Effector CD8-positive, alpha-beta T cell (primary cell): ENCODE data around the gene ZNF217.
A peak's percentile ranks its signal among the peaks of the same experiment; 100 is the strongest.
"Not testable (repeated sequence)": the region's sequence is repeated elsewhere in the genome, so short reads cannot be mapped to it uniquely, and the experiment has no call there.

Source experiments
- DNase-seq: peaks from one replicate; lab custom pipeline; 2025; lab: John Stamatoyannopoulos, UW

ZNF217 gene

DNA sequence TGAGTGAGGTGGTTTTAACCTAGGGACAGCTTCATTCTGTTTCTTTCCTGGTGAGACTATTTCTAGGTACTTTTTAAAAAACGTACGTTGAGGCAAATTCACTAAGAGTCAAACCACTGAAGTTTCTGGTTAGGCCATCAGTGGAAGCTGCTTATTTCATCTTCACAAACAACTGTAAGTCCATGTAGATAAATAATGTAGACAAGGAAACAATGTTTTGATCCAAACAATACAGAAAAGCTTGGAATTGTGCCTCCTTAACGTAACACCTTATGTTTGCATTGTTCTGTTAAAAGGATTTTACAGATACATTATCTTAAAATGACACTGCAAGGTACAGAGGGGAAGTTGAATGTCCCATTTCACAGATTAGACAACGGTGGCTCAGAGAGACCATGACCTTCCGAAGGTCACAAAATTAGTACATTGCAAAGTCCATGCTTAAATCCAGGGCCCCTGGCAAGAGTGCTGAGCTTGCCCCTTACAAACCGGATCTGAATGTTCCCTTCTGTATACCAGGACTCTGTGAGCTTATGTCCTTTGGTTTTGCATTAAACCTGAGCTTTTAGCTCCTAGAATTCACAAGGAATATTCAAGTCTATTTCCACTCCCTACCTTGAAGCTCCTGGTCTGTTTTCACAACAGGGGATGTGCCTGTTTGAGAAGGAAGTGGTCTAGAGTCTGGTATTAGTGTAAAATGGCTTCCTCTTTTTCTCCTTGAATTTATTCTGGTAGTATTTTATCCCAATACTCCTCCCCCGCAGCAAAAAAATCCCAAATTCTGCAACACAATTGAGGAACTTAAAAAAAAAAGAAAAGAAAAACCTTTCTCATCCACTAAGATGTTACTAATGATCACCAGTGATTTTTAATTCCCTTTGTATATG is 28.9 kb upstream of the ZNF217 start:
- DNase-seq, result no peak

DNA sequence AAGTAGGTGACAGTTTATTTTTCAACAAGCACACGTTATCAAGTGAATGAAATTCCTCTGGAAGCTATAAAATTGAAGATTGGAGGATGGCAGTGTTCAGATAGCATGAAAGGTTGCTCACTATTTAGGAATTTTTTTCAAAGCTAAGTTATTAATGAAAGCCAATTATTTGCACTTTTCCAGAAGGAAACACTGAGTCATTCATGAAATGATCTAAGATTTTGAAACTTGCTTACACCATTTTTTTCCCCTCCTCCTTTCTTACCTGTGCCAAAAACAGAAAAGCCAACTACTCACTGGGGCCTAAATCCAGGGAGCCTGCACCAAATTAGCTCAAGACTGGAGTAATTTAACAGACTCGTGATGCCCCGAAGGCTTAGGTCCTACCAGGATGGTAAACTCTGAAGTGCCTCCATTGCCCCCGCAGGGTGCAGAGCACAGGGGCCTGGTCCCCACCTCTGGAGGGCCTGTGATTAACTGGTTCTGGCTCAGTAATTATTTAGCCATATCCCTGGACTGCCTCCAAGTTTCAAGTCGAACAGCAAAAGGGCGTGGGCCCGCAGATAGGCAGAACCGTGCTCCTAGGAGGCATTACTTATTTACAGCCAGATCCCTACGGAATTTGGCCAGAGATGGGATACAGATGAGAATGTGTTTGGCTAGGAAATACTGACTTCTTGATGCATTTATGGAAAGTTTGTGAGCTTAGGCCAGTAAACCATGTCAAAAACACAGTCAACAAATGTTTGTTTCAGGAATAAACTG is 28.0 kb upstream of the ZNF217 start:
- no peak for DNase-seq

DNA sequence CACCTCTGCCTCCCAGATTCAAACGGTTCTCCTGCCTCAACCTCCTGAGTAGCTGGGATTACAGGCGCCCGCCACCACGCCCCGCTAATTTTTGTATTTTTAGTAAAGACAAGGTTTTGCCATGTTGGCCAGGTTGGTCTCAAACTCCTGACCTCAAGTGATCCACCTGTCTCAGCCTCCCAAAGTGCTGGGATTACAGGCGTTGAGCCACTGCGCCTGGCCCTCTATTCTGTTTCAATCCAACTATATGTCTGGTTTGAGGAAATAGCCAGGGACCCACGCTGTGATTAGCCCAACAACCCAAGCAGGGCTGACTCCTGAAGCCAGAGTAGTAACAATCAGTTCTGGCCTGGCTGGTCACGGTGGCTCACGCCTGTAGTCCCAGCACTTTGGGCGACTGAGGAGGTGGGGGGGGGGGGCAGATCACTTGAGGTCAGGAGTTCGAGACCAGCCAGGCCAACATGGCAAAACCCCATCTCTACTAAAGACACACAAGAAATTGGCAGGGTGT is 24.9 kb upstream of the ZNF217 start:
- DNase-seq, result not testable (repeated sequence)

DNA sequence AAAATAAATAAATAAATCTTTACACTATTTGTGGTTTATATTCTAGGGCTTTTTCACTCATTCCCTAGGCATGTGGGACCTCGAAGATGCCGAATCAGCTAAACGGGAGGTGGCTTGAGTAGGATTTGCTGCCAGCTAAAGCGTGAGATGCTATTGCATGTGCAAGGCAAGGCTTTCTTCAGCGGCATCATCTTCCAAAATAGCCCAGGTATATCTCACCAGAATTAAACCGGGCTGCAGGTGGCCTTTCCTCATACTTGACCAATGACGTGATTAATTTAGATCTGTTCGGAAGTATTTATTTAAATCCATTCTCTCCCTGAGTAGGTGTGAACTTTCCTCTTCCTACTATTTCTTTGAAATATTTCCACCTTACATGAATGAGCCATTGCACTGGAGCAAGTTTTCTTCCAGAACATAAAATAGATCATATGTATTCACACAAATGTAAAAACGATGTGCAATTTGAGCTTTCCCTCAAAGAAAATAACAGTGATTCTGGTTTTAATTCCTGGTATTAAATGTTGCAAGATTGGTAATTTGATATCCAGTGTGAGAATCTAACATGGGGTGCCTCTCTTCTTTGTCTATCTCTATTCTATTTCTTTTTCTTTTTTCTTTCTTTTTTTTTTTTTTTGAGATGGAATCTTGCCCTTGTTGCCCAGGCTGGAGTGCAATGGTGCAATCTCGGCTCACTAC is 24.3 kb upstream of the ZNF217 start:
- DNase-seq, result no peak

DNA sequence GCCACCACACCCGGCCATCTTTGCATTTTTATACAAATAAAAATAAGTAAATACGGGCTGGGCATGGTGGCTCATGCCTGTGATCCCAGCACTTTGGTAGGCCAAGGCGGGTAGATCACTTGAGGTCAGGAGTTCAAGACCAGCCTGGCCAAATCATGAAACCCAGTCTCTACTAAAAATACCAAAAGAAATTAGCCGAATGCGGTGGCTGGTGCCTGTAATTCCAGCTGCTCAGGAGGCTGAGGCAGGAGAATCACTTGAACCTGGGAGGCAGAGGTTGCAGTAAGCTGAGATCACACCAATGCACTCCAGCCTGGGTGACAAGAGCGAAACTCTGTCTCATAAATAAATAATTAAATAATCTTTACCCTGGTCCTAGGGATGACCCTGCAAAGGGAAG is 22.9 kb upstream of the ZNF217 start:
- not testable (repeated sequence) for DNase-seq

DNA sequence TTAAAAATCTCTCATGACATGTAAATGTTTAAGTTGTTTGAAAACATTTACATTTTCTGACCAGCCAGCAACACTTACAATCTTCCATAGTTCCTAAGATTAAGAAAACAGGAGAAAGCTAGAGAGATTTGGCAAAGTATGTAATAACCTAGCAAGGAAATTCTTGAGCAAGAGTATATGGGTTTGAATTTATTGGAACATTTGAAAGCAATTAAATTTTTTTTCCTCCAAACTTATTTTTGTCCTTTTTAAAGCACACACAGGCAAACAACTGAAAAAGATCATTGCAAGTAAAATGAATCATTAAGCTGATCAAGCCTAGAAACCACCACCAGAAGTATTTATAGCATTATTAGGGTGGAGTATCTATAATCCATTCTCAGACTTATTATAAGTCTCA is 20.1 kb upstream of the ZNF217 start:
- no peak for DNase-seq

DNA sequence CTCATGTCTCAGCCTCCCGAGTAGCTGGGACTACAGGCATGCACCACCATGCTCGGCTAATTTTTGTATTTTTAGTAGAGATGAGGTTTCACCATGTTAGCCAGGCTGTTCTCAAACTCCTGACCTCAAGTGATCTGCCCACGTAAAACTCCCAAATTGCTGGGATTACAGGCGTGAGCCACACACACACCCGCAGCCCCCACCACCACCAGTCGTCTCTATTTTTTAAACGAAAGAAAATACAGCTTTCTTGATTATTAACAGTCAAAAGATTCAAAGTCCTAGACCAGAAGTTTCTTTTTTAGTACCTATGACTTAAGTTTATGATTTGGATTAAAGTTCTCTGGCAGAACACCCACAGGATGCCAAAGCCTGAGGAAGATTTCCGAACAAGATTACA is 18.6 kb upstream of the ZNF217 start:
- not testable (repeated sequence) for DNase-seq

GRCh38 chr20:53611449-53611894 is 17.8 kb upstream of the ZNF217 start:
- no peak for DNase-seq

DNA sequence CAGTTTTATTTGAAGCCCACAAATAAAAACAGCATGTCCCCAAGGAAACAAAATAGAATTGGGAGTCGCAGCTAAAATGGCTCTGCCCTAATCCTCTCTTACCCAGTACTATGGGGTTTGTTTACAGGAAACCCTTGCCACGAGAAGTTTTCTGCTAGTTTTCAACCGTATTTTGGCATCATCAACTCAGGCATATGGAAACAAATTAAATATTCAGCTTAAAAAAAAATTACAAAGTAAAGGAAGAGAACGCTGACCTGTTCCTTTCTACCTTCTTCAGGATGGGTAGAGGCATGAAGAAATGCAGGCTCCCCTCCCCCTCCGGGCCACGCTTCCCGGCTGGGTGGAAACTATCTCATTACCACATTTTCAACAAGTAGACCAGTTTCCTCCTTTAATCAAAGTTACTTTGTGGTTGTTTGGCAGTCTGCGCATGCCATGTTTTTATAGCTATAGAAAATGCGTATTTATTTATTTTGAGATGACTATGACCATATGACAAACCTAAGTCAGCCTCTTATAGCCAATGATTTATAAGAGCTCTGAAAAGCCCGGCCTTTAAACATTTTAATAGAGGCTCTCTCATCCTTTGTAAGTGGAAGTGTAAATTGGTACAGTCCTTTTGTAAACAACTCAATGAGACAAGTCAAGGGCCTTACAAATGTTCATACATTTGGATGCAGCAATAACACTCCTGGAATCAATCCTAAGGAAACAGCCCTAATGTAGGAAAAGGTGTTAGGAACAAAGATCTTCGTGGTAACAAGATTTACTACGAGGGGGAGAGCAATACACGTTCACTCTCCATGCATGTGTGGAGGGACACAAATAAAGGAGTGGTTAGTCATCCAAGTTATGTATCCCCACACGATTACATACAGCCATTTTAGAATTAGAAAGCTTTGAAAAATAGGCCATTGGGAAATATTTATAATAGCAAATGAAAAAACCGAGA is 16.1 kb upstream of the ZNF217 start:
- peak; percentile 28 for DNase-seq

DNA sequence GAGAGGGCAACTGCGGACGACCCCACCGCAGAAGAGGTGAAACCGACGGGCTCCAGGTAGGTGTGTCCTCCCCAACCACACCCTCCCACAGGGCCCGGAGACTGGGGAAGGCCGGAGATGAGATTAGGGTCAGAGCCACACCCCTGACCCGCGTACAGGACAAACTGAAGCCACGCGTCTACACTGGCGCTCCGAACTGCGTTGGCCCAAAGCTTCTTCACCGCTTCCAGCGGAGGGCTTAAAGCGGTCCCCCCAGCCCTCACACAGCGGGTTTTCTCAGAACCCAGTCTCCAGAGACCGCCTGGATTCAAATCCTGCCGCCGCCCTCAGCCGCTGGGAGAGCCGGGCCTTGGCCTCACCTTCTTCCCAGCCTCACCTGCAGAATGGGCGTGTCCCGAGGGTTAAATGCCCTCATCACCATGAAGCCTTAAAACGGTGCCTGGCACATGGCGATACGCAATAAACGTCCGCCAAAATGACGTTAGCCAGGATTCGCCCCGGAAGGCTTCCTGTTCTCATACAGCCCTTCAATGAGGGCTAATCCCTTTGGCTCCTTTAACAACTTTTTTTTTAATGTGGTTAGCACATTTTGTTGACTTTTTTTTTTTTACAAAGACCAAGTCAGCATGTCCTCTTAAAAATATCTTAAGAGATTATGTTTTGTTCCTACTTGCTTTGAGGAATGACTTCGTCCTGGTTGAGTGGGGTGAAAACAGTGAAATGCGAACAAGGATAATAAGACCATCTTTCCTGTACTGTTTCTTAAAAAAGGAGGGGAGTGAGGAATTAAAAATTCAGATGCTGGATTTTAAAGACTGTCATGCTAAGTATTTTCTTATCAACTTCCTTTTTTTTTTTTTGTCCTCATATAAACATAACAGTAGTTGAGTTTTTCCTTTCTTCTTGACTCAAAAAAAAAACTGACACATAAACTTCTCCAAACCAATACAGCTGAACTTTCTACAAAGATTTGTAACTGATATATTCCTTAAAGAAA is 15.1 kb upstream of the ZNF217 start:
- no peak for DNase-seq

DNA sequence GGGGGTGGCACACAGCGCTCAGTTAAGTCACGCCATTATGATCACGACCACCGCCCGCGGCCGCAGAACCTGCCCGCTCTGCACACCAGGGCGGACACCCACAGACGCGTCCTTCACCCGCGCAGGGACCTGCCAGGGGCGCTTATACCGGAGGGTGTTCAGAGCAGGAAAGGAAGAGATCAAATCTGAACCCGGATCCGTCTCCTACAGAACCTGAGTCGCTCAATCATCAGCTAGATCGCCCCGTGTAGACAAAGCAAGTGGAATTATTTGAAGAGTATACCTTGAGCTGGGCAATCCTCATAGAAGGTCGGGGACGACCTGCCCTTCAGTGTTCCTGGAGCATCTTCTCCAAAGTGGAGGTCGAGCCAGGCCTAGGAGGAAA is 14.4 kb upstream of the ZNF217 start:
- no peak for DNase-seq

GRCh38 chr20:53606364-53606985 is 12.8 kb upstream of the ZNF217 start:
- DNase-seq, result no peak

- DNase-seq, result not testable (repeated sequence)
Observed at GRCh38 chr20:53605401-53605800, 11.8 kb upstream of the ZNF217 start.

- not testable (repeated sequence) for DNase-seq
Observed at GRCh38 chr20:53604846-53605245, 11.2 kb upstream of the ZNF217 start.

GRCh38 chr20:53602661-53603060 is 9.0 kb upstream of the ZNF217 start:
- DNase-seq, result no peak

- DNase-seq, result no peak
Observed at GRCh38 chr20:53599910-53600632, 6.4 kb upstream of the ZNF217 start.

- DNase-seq, result no peak
Observed at GRCh38 chr20:53599378-53599777, 5.7 kb upstream of the ZNF217 start.

GRCh38 chr20:53599044-53599362 is 5.4 kb upstream of the ZNF217 start:
- DNase-seq, result no peak
